NCI-H146 treated with DMSO at 0.1 percent for 48 hours (cell line): ENCODE measurements around the gene DUSP12.
A peak's percentile ranks its signal among the peaks of the same experiment; 100 is the strongest.

ENCODE experiments used
- DNase-seq: peaks from one replicate; lab custom pipeline; 2025; ENCODE audit not compliant: unreplicated experiment; lab: John Stamatoyannopoulos, UW

The DUSP12 gene

GRCh38 chr1:161768986-161769672 is 19.5 kb downstream of the DUSP12 start:
- no peak for DNase-seq

GRCh38 chr1:161769673-161770045 is 20.1 kb downstream of the DUSP12 start:
- peak; percentile 65 for DNase-seq

GRCh38 chr1:161770250-161770649 is 20.7 kb downstream of the DUSP12 start:
- no peak for DNase-seq

- DNase-seq = no peak
These were observed 21.6 kb downstream of the DUSP12 start for GRCh38 chr1:161771161-161771560.

GRCh38 chr1:161771973-161772372 is 22.4 kb downstream of the DUSP12 start:
- DNase-seq = no peak

GRCh38 chr1:161772397-161772796 is 22.8 kb downstream of the DUSP12 start:
- no peak for DNase-seq

GRCh38 chr1:161773791-161774190 is 24.2 kb downstream of the DUSP12 start:
- no peak for DNase-seq

- DNase-seq = no peak
These were observed 27.7 kb downstream of the DUSP12 start for GRCh38 chr1:161777261-161777660.

- DNase-seq = no peak
These were observed 28.9 kb downstream of the DUSP12 start for GRCh38 chr1:161778522-161778921.

- DNase-seq = no peak
These were observed 29.8 kb downstream of the DUSP12 start for GRCh38 chr1:161779393-161779792.

- DNase-seq = no peak
These were observed 32.4 kb downstream of the DUSP12 start for GRCh38 chr1:161781995-161782394.

GRCh38 chr1:161782886-161783285 is 33.3 kb downstream of the DUSP12 start:
- DNase-seq = no peak

- no peak for DNase-seq
These were observed 35.4 kb downstream of the DUSP12 start for GRCh38 chr1:161784968-161785367.

GRCh38 chr1:161787355-161787754 is 37.8 kb downstream of the DUSP12 start:
- DNase-seq = no peak

GRCh38 chr1:161790587-161791317 is 41.2 kb downstream of the DUSP12 start:
- no peak for DNase-seq

- DNase-seq = no peak
These were observed 42.5 kb downstream of the DUSP12 start for GRCh38 chr1:161791904-161792655.

GRCh38 chr1:161792740-161793139 is 43.2 kb downstream of the DUSP12 start:
- DNase-seq = peak; percentile 47

GRCh38 chr1:161799792-161800191 is 50.2 kb downstream of the DUSP12 start:
- no peak for DNase-seq

- no peak for DNase-seq
These were observed 52.4 kb downstream of the DUSP12 start for GRCh38 chr1:161801955-161802354.

GRCh38 chr1:161803181-161803580 is 53.6 kb downstream of the DUSP12 start:
- no peak for DNase-seq

- no peak for DNase-seq
These were observed 56.0 kb downstream of the DUSP12 start for GRCh38 chr1:161805399-161806197.
